ENCODE results near the gene PSME3. TPM values are rescaled to one million over a fixed set of nuclear protein-coding genes. Genes with fewer than 3 reads are reported as not detected.

PSME3 gene
- total and polyA plus RNA-seq, 2 of the 13 experiments (the other 11 are each of a cell fraction or from before 2014, with no cell fraction given), result 66.3 to 135 TPM

GRCh38 chr17:42873315-42873714 lies 40.1 kb downstream of the PSME3 start:
- DNase-seq (ENCODE audit: low spot score), result peak; percentile 37
- no peaks in the 10 kb centered on the region for H4K20me1 ChIP-seq (ENCODE audit: insufficient read depth, low read length)
- intact Hi-C loops (cut with micrococcal nuclease; ENCODE audit: unreplicated experiment), result no loop called here
- peaks cover 58% of the 10 kb centered on the region for H3K4me1 ChIP-seq (ENCODE audit: insufficient read depth, low read length)
- H3K27ac ChIP-seq (ENCODE audit: extremely low read length, insufficient read depth, low read length), result no peak overlapping the region
- no TSS peak for BruUV-seq (replicated peaks)
- peak; percentile 31 for ATAC-seq
- no peaks in the 10 kb centered on the region for H3K79me2 ChIP-seq (ENCODE audit: insufficient read depth, low read length)
- in situ Hi-C loops (cut with HindIII; ENCODE audit: extremely low pct_ligation_motif_present, low pct_unique_long_range_greater_than_20kb), result no loop called here
- POLR2A ChIA-PET, result interaction anchor here (1.2 kb wide), 5 partner anchors 13 to 49 kb away, joined by 3 to 5 read pairs (median 4); partner anchors contain the start of gene BECN1
- CTCF ChIA-PET (ENCODE audit: low intra/inter-chr PET ratio, low total read pairs), result no interaction called here
- no peaks in the 10 kb centered on the region for H3K36me3 ChIP-seq (replicated peaks in 1 of 2; ENCODE audit: control insufficient read depth in 1 of 2, insufficient read depth in 2 of 2, low read length in 2 of 2)
- FAIRE-seq, result no peak
- H3K27me3 ChIP-seq (ENCODE audit: control insufficient read depth in 1 of 2, insufficient read depth in 2 of 2, low read length in 2 of 2), result no peaks in the 10 kb centered on the region
- no peak overlapping the region for H3K9ac ChIP-seq (ENCODE audit: insufficient read depth, low read depth, low read length)
- H3K9me3 ChIP-seq (ENCODE audit: low read length), result peaks cover 9% of the 10 kb centered on the region
- H3K4me3 ChIP-seq (replicated peaks in 1 of 3; ENCODE audit: insufficient read depth in 1 of 3, low read depth in 2 of 3, low read length in 3 of 3), result no peak overlapping the region
- peak overlapping the region; percentile 21; the same call in 1 of the 2 replicates for H3K4me2 ChIP-seq (ENCODE audit: low read depth, low read length)
- 72% methylated on average over 6 of the region's 6 CpGs for WGBS (ENCODE audit: low lambda C conversion rate)
- no peak overlapping the region for H2AFZ ChIP-seq (ENCODE audit: low read length)
- TF ChIP-seq POGZ (CRISPR knock-in tag; IDR thresholded peaks at IDR 0.05) (no peak), ZNF567 (CRISPR knock-in tag; IDR thresholded peaks at IDR 0.05; ENCODE audit: borderline replicate concordance) (no peak), ZNF33B (CRISPR knock-in tag; IDR thresholded peaks at IDR 0.05) (no peak), PAXIP1 (CRISPR knock-in tag; conservative IDR thresholded peaks at IDR 0.05) (0 out of 2 replicates have a peak, but pooled peaks have one; percentile 15), ZNF674 (CRISPR knock-in tag; IDR thresholded peaks at IDR 0.05; ENCODE audit: low read depth) (no peak), ZNF513 (CRISPR knock-in tag; conservative IDR thresholded peaks at IDR 0.05) (no peak), ZC3H13 (CRISPR knock-in tag; IDR thresholded peaks at IDR 0.05) (no peak), ARID3A (IDR thresholded peaks at IDR 0.05; ENCODE audit: low read depth, low read length) (no peak), TBL1XR1 (IDR thresholded peaks at IDR 0.05; ENCODE audit: borderline replicate concordance, low read length, partially characterized antibody) (no peak), ZBTB33 (CRISPR knock-in tag; IDR thresholded peaks at IDR 0.05) (peak; percentile 25; the same call in 1 of the 2 replicates), RXRB (CRISPR knock-in tag; IDR thresholded peaks at IDR 0.05; ENCODE audit: borderline replicate concordance) (0 out of 2 replicates have a peak, but pooled peaks have one; percentile 10), SOX13 (IDR thresholded peaks at IDR 0.05) (no peak), SOX13 (CRISPR knock-in tag; conservative IDR thresholded peaks at IDR 0.05 in 1 of 2, IDR thresholded peaks at IDR 0.05 in 1 of 2) (0 out of 4 replicates have a peak, but pooled peaks of 1 of the 2 experiments have one; percentile 12), MZF1 (CRISPR knock-in tag; IDR thresholded peaks at IDR 0.05; ENCODE audit: borderline replicate concordance) (no peak), ZNF510 (CRISPR knock-in tag; IDR thresholded peaks at IDR 0.05; ENCODE audit: low read depth) (no peak), MIER2 (CRISPR knock-in tag; IDR thresholded peaks at IDR 0.05) (no peak)

Data from HepG2 (cell line).